Activated naive CD4-positive, alpha-beta T cell treated with anti-CD3 and anti-CD28 coated beads, Interleukin-2, amount 50 U/mL, for 24 hours (primary cell): ENCODE measurements around the gene THUMPD2.
"Not testable (repeated sequence)": the region's sequence is repeated elsewhere in the genome, so short reads cannot be mapped to it uniquely, and the experiment has no call there.

ENCODE experiments used
- H3K27ac Mint-ChIP-seq: one replicate; pipeline ENCODE4 v1.8.0; 2021; ENCODE audit warnings: mild to moderate bottlenecking, mixed read lengths
- H3K27me3 Mint-ChIP-seq: one replicate; pipeline ENCODE4 v1.8.0; 2021; ENCODE audit warnings: mixed read lengths
- H3K36me3 Mint-ChIP-seq: one replicate; pipeline ENCODE4 v1.8.0; 2021; ENCODE audit warnings: mixed read lengths
- H3K4me1 Mint-ChIP-seq: one replicate; pipeline ENCODE4 v1.8.0; 2021; ENCODE audit warnings: mixed read lengths
- H3K4me3 Mint-ChIP-seq: one replicate; pipeline ENCODE4 v1.8.0; 2021; ENCODE audit warnings: mild to moderate bottlenecking, mixed read lengths
- H3K9me3 Mint-ChIP-seq: one replicate; pipeline ENCODE4 v1.8.0; 2021; ENCODE audit warnings: mixed read lengths

Gene THUMPD2

GRCh38 chr2:39733070-39733674, 45.9 kb downstream of the THUMPD2 start:
- Mint-ChIP-seq H3K27me3 (no peaks in the 10 kb centered on the region), H3K9me3 (no peaks in the 10 kb centered on the region), H3K4me3 (no peak overlapping the region), H3K4me1 (peaks cover 7% of the 10 kb centered on the region), H3K27ac (no peak overlapping the region), H3K36me3 (peaks cover 34% of the 10 kb centered on the region)

GRCh38 chr2:39732482-39732881, 46.6 kb downstream of the THUMPD2 start:
- Mint-ChIP-seq H3K27me3 (no peaks in the 10 kb centered on the region), H3K27ac (no peak overlapping the region), H3K4me1 (peaks cover 5% of the 10 kb centered on the region), H3K9me3 (no peaks in the 10 kb centered on the region), H3K36me3 (peaks cover 29% of the 10 kb centered on the region), H3K4me3 (no peak overlapping the region)

- Mint-ChIP-seq H3K36me3 (peaks cover 25% of the 10 kb centered on the region), H3K27ac (no peak overlapping the region), H3K4me3 (no peak overlapping the region), H3K27me3 (no peaks in the 10 kb centered on the region), H3K4me1 (no peaks in the 10 kb centered on the region), H3K9me3 (no peaks in the 10 kb centered on the region)
Observed at GRCh38 chr2:39731546-39731945, 47.5 kb downstream of the THUMPD2 start.

- Mint-ChIP-seq H3K4me3 (no peak overlapping the region), H3K36me3 (peaks cover 22% of the 10 kb centered on the region), H3K27ac (no peak overlapping the region), H3K9me3 (no peaks in the 10 kb centered on the region), H3K4me1 (no peaks in the 10 kb centered on the region), H3K27me3 (no peaks in the 10 kb centered on the region)
Observed at GRCh38 chr2:39730685-39731302, 48.3 kb downstream of the THUMPD2 start.

- Mint-ChIP-seq H3K27me3 (no peaks in the 10 kb centered on the region), H3K27ac (no peak overlapping the region), H3K9me3 (no peaks in the 10 kb centered on the region), H3K4me3 (no peak overlapping the region), H3K4me1 (no peaks in the 10 kb centered on the region), H3K36me3 (peaks cover 19% of the 10 kb centered on the region)
Observed at GRCh38 chr2:39730276-39730675, 48.8 kb downstream of the THUMPD2 start.

GRCh38 chr2:39728941-39729351, 50.1 kb downstream of the THUMPD2 start:
- Mint-ChIP-seq H3K9me3 (no peaks in the 10 kb centered on the region), H3K4me3 (no peak overlapping the region), H3K36me3 (peaks cover 9% of the 10 kb centered on the region), H3K27ac (no peak overlapping the region), H3K27me3 (no peaks in the 10 kb centered on the region), H3K4me1 (no peaks in the 10 kb centered on the region)

- H3K4me1 Mint-ChIP-seq, H3K27ac Mint-ChIP-seq, H3K27me3 Mint-ChIP-seq, H3K36me3 Mint-ChIP-seq, H3K9me3 Mint-ChIP-seq, H3K4me3 Mint-ChIP-seq: not testable (repeated sequence)
Observed at GRCh38 chr2:39728085-39728484, 51.0 kb downstream of the THUMPD2 start.

- Mint-ChIP-seq H3K27ac (no peak overlapping the region), H3K4me3 (no peak overlapping the region), H3K27me3 (peaks cover 2% of the 10 kb centered on the region), H3K36me3 (peaks cover 1% of the 10 kb centered on the region), H3K4me1 (no peaks in the 10 kb centered on the region), H3K9me3 (no peaks in the 10 kb centered on the region)
Observed at GRCh38 chr2:39725401-39725800, 53.7 kb downstream of the THUMPD2 start.

GRCh38 chr2:39724828-39725144, 54.3 kb downstream of the THUMPD2 start:
- Mint-ChIP-seq H3K36me3 (peaks cover 1% of the 10 kb centered on the region), H3K9me3 (no peaks in the 10 kb centered on the region), H3K4me3 (no peak overlapping the region), H3K4me1 (no peaks in the 10 kb centered on the region), H3K27me3 (peaks cover 2% of the 10 kb centered on the region), H3K27ac (no peak overlapping the region)

GRCh38 chr2:39723946-39724827, 54.9 kb downstream of the THUMPD2 start:
- no peaks in the 10 kb centered on the region for H3K9me3 Mint-ChIP-seq
- H3K36me3 Mint-ChIP-seq, result peaks cover 1% of the 10 kb centered on the region
- H3K27ac Mint-ChIP-seq, result no peak overlapping the region
- H3K4me1 Mint-ChIP-seq, result no peaks in the 10 kb centered on the region
- no peak overlapping the region for H3K4me3 Mint-ChIP-seq
- peaks cover 2% of the 10 kb centered on the region for H3K27me3 Mint-ChIP-seq

GRCh38 chr2:39723497-39723896, 55.6 kb downstream of the THUMPD2 start:
- H3K4me1 Mint-ChIP-seq, result no peaks in the 10 kb centered on the region
- peaks cover 2% of the 10 kb centered on the region for H3K27me3 Mint-ChIP-seq
- no peak overlapping the region for H3K27ac Mint-ChIP-seq
- H3K9me3 Mint-ChIP-seq, result no peaks in the 10 kb centered on the region
- H3K36me3 Mint-ChIP-seq, result peaks cover under 1% of the 10 kb centered on the region
- H3K4me3 Mint-ChIP-seq, result no peak overlapping the region

- Mint-ChIP-seq H3K4me1 (no peaks in the 10 kb centered on the region), H3K9me3 (no peaks in the 10 kb centered on the region), H3K36me3 (no peaks in the 10 kb centered on the region), H3K27ac (no peak overlapping the region), H3K4me3 (no peak overlapping the region), H3K27me3 (peaks cover 3% of the 10 kb centered on the region)
Observed at GRCh38 chr2:39720970-39721369, 58.1 kb downstream of the THUMPD2 start.

- peaks cover 4% of the 10 kb centered on the region for H3K27me3 Mint-ChIP-seq
- H3K36me3 Mint-ChIP-seq, result no peaks in the 10 kb centered on the region
- H3K9me3 Mint-ChIP-seq, result no peaks in the 10 kb centered on the region
- H3K27ac Mint-ChIP-seq, result no peak overlapping the region
- H3K4me1 Mint-ChIP-seq, result no peaks in the 10 kb centered on the region
- H3K4me3 Mint-ChIP-seq, result no peak overlapping the region
Observed at GRCh38 chr2:39719317-39719716, 59.7 kb downstream of the THUMPD2 start.

GRCh38 chr2:39718483-39718882, 60.6 kb downstream of the THUMPD2 start:
- no peaks in the 10 kb centered on the region for H3K9me3 Mint-ChIP-seq
- no peak overlapping the region for H3K27ac Mint-ChIP-seq
- H3K36me3 Mint-ChIP-seq, result no peaks in the 10 kb centered on the region
- peaks cover 4% of the 10 kb centered on the region for H3K27me3 Mint-ChIP-seq
- no peak overlapping the region for H3K4me3 Mint-ChIP-seq
- H3K4me1 Mint-ChIP-seq, result no peaks in the 10 kb centered on the region

- no peaks in the 10 kb centered on the region for H3K4me1 Mint-ChIP-seq
- no peak overlapping the region for H3K4me3 Mint-ChIP-seq
- H3K27ac Mint-ChIP-seq, result no peak overlapping the region
- H3K9me3 Mint-ChIP-seq, result no peaks in the 10 kb centered on the region
- peaks cover 6% of the 10 kb centered on the region for H3K27me3 Mint-ChIP-seq
- no peaks in the 10 kb centered on the region for H3K36me3 Mint-ChIP-seq
Observed at GRCh38 chr2:39717067-39717466, 62.0 kb downstream of the THUMPD2 start.

- Mint-ChIP-seq H3K36me3 (no peaks in the 10 kb centered on the region), H3K4me1 (no peaks in the 10 kb centered on the region), H3K27me3 (peaks cover 4% of the 10 kb centered on the region), H3K9me3 (no peaks in the 10 kb centered on the region), H3K27ac (no peak overlapping the region), H3K4me3 (no peak overlapping the region)
Observed at GRCh38 chr2:39715822-39716221, 63.2 kb downstream of the THUMPD2 start.
